ENCODE results near the gene SLC38A10.

SLC38A10 gene

GRCh38 chr17:81305051-81305630 lies 10.0 kb upstream of the SLC38A10 start:
- H3K9ac ChIP-seq = no peak overlapping the region
- no peak for TF ChIP-seq CTCF (IDR thresholded peaks at IDR 0.05)
- H3K9me3 ChIP-seq (ENCODE audit: control insufficient read depth, low read length) = no peaks in the 10 kb centered on the region
- H2AFZ ChIP-seq = no peak overlapping the region
- H3K27ac ChIP-seq = no peak overlapping the region
- no peak overlapping the region for H3K4me2 ChIP-seq (ENCODE audit: low read length)
- H3K79me2 ChIP-seq = no peaks in the 10 kb centered on the region
- no peak overlapping the region for H3K4me3 ChIP-seq (ENCODE audit: low read depth, low read length)
- peaks cover 14% of the 10 kb centered on the region for H3K4me1 ChIP-seq
- H3K36me3 ChIP-seq (ENCODE audit: control insufficient read depth, insufficient read depth, low read length) = no peaks in the 10 kb centered on the region
- H3K27me3 ChIP-seq (ENCODE audit: control insufficient read depth, insufficient read depth, low read length) = no peaks in the 10 kb centered on the region

GRCh38 chr17:81304196-81305015 lies 9.3 kb upstream of the SLC38A10 start:
- no peaks in the 10 kb centered on the region for H3K9me3 ChIP-seq (ENCODE audit: control insufficient read depth, low read length)
- peaks cover 7% of the 10 kb centered on the region for H3K4me1 ChIP-seq
- no peak overlapping the region for H3K9ac ChIP-seq
- no peaks in the 10 kb centered on the region for H3K79me2 ChIP-seq
- no peak overlapping the region for H3K4me2 ChIP-seq (ENCODE audit: low read length)
- no peaks in the 10 kb centered on the region for H3K36me3 ChIP-seq (ENCODE audit: control insufficient read depth, insufficient read depth, low read length)
- H3K4me3 ChIP-seq (ENCODE audit: low read depth, low read length) = no peak overlapping the region
- H2AFZ ChIP-seq = no peak overlapping the region
- TF ChIP-seq CTCF (IDR thresholded peaks at IDR 0.05) = no peak
- H3K27me3 ChIP-seq (ENCODE audit: control insufficient read depth, insufficient read depth, low read length) = no peaks in the 10 kb centered on the region
- H3K27ac ChIP-seq = no peak overlapping the region

GRCh38 chr17:81303385-81303784 lies 8.3 kb upstream of the SLC38A10 start:
- Histone ChIP-seq H3K9ac (no peak overlapping the region), H2AFZ (no peak overlapping the region), H3K9me3 (ENCODE audit: control insufficient read depth, low read length) (no peaks in the 10 kb centered on the region), H3K4me1 (no peaks in the 10 kb centered on the region), H3K27me3 (ENCODE audit: control insufficient read depth, insufficient read depth, low read length) (no peaks in the 10 kb centered on the region), H3K79me2 (no peaks in the 10 kb centered on the region), H3K4me3 (ENCODE audit: low read depth, low read length) (no peak overlapping the region), H3K27ac (no peak overlapping the region), H3K36me3 (ENCODE audit: control insufficient read depth, insufficient read depth, low read length) (no peaks in the 10 kb centered on the region), H3K4me2 (ENCODE audit: low read length) (no peak overlapping the region)
- no peak for TF ChIP-seq CTCF (IDR thresholded peaks at IDR 0.05)

- Histone ChIP-seq H3K27ac (no peak overlapping the region), H3K36me3 (ENCODE audit: control insufficient read depth, insufficient read depth, low read length) (no peaks in the 10 kb centered on the region), H2AFZ (no peak overlapping the region), H3K4me1 (no peaks in the 10 kb centered on the region), H3K4me3 (ENCODE audit: low read depth, low read length) (no peak overlapping the region), H3K9ac (no peak overlapping the region), H3K4me2 (ENCODE audit: low read length) (no peak overlapping the region), H3K79me2 (no peaks in the 10 kb centered on the region), H3K27me3 (ENCODE audit: control insufficient read depth, insufficient read depth, low read length) (no peaks in the 10 kb centered on the region), H3K9me3 (ENCODE audit: control insufficient read depth, low read length) (no peaks in the 10 kb centered on the region)
- TF ChIP-seq CTCF (IDR thresholded peaks at IDR 0.05) = no peak
These were observed 7.8 kb upstream of the SLC38A10 start for GRCh38 chr17:81302861-81303333.

Measured in parathyroid adenoma (tissue), 2 donors.